HG03442 (cell line): Measurements from ENCODE around the gene CPPED1.
A peak's percentile ranks its signal among the peaks of the same experiment; 100 is the strongest.

Source experiments
- ATAC-seq: cut with Tn5 transposase; IDR thresholded peaks from one replicate; pipeline ENCODE4 v1.9.1; 2021; ENCODE audit warnings: mild to moderate bottlenecking, moderate library complexity; ENCODE audit not compliant: unreplicated experiment

CPPED1 gene

DNA sequence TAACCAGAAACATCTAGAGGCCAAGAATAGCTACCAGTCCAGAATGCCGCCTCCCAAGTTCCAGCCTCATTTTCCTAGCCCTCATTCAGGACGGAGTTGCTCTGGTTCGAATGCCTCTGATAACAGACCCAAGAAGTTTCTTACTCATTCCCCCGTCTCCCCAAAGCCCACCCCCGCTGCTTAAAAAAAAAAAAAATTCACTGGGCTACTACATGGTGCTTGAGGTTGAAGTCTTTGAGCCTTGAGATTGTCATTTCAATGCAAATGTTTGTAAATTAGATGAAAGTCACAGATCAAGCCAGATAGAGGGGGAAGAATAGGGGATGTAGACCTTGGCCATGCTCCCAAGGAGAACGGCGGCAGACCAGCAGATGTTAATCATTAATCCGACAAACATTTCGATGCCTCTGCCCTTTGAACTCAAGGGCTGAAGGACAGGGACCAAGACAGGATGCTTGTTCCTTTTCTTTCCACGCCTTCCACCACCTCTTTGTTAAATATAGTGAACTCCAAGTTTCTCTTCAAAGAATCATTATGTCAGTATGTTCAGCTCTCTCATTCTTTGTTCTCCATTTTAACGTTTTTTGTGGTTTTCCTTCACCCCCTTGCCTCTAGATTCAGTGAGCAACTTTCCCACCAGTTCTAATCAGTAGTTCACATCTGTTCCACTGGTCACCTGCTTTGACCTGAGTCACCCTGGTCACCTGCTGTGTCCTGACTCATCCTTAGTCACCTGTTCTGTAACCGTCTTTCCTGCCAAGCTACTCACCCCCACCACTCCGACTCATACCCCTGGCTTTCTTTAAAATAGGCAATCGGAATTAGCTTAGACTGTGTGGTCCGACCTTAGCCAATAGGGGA is 190.3 kb downstream of the CPPED1 start:
- ATAC-seq, result peak; percentile 65

DNA sequence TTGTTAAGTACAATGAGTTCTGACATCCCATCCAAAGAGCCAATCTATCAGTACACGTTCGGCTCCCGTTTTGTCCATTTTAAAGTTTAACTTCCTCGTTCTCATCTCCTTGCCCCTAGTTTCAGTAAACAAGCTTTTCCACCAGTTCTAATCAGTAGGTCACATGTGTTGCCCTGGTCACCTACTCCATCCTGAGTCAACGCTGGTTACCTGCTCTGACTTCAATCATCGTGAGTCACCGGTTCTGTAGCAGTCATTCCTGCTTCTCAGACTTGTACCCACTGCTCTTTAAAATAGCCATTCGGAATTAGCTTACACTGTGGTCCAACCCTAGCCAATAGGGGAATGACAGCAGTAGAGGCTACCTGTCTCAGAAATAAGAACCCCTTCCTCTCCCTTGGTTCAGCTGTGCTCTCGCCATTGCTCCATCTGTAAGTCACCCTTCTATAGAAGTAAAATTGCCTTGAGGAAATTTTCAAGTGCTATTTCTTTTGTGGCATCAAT is 191.0 kb downstream of the CPPED1 start:
- no peak for ATAC-seq

DNA sequence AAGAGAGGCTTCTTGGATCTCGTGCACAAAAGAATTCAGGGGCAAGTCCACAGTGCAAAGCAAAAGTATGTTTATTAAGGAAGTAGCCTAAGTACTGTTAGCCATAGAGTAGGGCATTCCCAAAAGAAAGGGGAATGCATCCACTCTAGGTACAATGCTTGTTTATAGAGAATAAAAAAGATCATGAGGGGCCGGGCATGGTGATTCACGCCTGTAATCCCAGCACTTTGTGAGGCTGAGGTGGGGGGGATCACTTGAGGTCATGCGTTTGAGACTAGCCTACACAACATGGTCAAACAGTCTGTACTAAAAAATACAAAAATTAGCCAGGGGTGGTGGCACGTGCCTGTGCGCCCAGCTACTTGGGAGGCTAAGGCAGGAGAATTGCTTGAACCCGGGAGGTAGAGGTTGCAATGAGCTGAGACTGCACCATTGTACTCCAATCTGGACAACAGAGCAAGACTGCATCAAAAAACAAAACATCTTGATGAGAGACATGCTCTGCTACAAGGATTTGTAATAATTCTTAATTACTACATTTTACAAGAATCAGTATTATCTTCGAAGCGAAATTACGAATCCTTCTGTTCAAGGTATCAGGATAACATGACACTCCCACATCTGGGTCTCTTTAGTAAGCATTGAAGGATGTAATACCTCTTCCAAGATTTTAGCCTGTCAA is 191.6 kb downstream of the CPPED1 start:
- no peak for ATAC-seq

DNA sequence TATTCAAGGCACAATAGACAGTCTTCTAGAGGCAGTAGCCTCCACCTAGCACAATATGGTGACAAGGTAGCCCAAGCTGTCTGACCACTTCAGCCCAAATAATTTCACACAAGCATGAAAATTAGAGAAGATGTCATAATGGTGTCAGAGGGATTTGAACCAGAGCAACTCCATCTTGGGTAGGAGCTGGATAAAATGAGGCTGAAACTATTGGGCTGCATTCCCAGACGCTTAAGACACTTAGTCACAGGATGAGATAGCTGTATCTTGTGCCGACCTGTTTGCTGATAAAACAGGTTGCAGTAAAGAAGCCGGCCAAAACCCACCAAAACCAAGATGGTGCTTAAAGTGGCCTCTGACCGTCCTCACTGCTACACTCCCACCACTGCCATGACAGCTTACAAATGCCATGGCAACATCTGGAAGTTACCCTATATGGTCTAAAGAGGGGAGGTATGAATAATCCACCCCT is 192.6 kb downstream of the CPPED1 start:
- ATAC-seq, result no peak

- ATAC-seq, result no peak
These were observed 193.6 kb downstream of the CPPED1 start for GRCh38 chr16:12609937-12610699.
